ENCODE results near the gene MERTK.

- no peak for TF ChIP-seq CTCF (IDR thresholded peaks at IDR 0.05; ENCODE audit: low read depth, low read length, poor library complexity, severe bottlenecking)
- no peak for TF ChIP-seq EZH2phosphoT487 (IDR thresholded peaks at IDR 0.05; ENCODE audit: borderline replicate concordance, low read length)
These were observed 54.6 kb downstream of the MERTK start for GRCh38 chr2:111952871-111953452.

Data from DOHH2 (cell line).